Tibial nerve (tissue), 3 donors: ENCODE results near the gene EFHC2.

Experiments used
- CTCF ChIP-seq, 5 experiments: fragments of 200-600 bp in 3 of 5; fragments of 450-650 bp in 2 of 5; sonication (generic) in 3 of 5; IDR thresholded peaks; one replicate each; pipeline ENCODE4 v1.5.1; 2016 to 2019; ENCODE audit warnings: antibody characterized with exemption in 5 of 5, mild to moderate bottlenecking in 3 of 5, moderate library complexity in 2 of 5
- POLR2A ChIP-seq, 2 donors: fragments of 450-650 bp; IDR thresholded peaks; one replicate each; pipeline ENCODE4 v1.6.1; 2017; ENCODE audit warnings: antibody characterized with exemption in 2 of 2, mild to moderate bottlenecking in 2 of 2, moderate library complexity in 2 of 2

GRCh38 chrX:44239036-44239435 lies 104.4 kb downstream of the EFHC2 start:
- TF ChIP-seq CTCF (IDR thresholded peaks at IDR 0.05), result no peak
- no peak for TF ChIP-seq POLR2A (IDR thresholded peaks at IDR 0.05)
